ENCODE results near the gene MAPKAPK2.

DNA sequence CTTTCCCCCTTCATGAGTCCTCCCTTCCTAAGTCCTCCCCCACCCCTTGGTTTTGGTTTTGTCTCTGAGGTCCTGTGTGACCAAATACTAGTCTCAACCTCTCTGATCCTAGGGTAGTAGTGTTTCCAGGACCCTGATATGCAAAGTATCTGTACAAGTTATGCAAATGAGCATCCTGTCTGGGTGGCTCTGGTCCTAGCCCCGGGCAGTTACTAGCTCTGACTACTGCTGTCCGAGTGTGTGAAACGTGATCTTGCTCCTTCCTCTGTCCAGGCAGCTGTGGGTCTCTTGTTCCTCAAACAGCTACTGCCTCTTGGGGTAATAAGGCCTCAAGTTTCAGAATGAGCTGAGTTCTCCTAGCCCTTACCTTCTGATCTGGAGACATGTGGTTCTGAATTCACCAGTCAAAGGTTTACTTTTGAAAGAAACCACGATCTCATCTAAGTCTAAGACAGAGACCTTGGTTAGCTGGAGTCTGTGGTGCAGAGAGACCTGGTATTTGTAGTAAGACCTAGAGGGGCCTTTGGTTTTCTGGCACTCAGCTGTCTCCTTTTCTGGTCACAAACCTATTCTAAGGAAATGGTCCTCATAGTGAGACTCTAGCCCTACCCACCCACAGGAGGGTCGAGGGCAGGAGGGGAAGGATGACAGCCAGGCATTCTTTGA, 54.8 kb downstream of the MAPKAPK2 start:
- TF ChIP-seq YY1 (IDR thresholded peaks at IDR 0.05; ENCODE audit: insufficient read depth, insufficient read length) (no peak), ZNF274 (IDR thresholded peaks at IDR 0.05; ENCODE audit: low read depth, low read length) (no peak)
